ENCODE data around the gene ZNF367. TPM values are rescaled to one million over a fixed set of nuclear protein-coding genes. Genes with fewer than 3 reads are reported as not detected.
A peak's percentile ranks its signal among the peaks of the same experiment; 100 is the strongest.

ZNF367 gene
- total and polyA plus RNA-seq, 2 of the 4 experiments (the other 2 are of a cell fraction) = 1.1 to 2.7 TPM

GRCh38 chr9:96449845-96450612 is 31.9 kb upstream of the ZNF367 start, which contains the start of gene HABP4:
HABP4 (plus strand) TSS chr9:96450169; CDS start chr9:96450280, 111 bp downstream.
- peaks cover 10% of the 10 kb centered on the region for H3K9me1 ChIP-seq (ENCODE audit: insufficient read depth, low read length)
- peak within 1 kb of the TSS; percentile 66 for H4K91ac ChIP-seq (ENCODE audit: insufficient read depth, low read depth, low read length)
- H2AK9ac ChIP-seq (replicated peaks; ENCODE audit: low read depth, low read length, poor library complexity) = peak within 1 kb of the TSS; percentile 96
- peaks cover 5 to 32% of the 10 kb centered on the region in 2 experiments; a peak in 3 of 4 replicates for H3K79me1 ChIP-seq (ENCODE audit: low read depth in 1 of 2, low read length in 2 of 2)
- ATAC-seq (ENCODE audit: low read depth) (peak; percentile 96), DNase-seq (peak; percentile 91)
- H3K18ac ChIP-seq (ENCODE audit: low read depth, low read length) = peak within 1 kb of the TSS; percentile 12; the same call in 1 of the 2 replicates
- no peaks in the 10 kb centered on the region for H3K36me3 ChIP-seq (ENCODE audit: control insufficient read depth, insufficient read depth, low read length)
- peak within 1 kb of the TSS; percentile 83; the same call in 1 of the 2 replicates for H2BK120ac ChIP-seq (ENCODE audit: low read depth, low read length)
- peak within 1 kb of the TSS; percentile 98 for H2AFZ ChIP-seq (replicated peaks; ENCODE audit: low read length, poor library complexity)
- 0 out of 2 replicates have a peak within 1 kb of the TSS, but pooled peaks have one; percentile 5 for H4K5ac ChIP-seq (ENCODE audit: low read depth, low read length)
- intact Hi-C loops (cut with micrococcal nuclease) = loop anchor here (2.0 to 5.0 kb wide), 5 partner anchors 31 to 217 kb away; partner anchors contain the start of gene ZNF367
- no peak for TF ChIP-seq RFX5 (IDR thresholded peaks at IDR 0.05; ENCODE audit: low read depth, low read length)
- TF ChIP-seq MXI1 (IDR thresholded peaks at IDR 0.05; ENCODE audit: borderline replicate concordance, low read depth, low read length) = no peak; the same call in 1 of the 2 replicates
- no peak for TF ChIP-seq SMC3 (IDR thresholded peaks at IDR 0.05; ENCODE audit: low read depth, low read length)
- no peak for TF ChIP-seq FOS (IDR thresholded peaks at IDR 0.05; ENCODE audit: low read depth, low read length)
- peak; percentile 67 for TF ChIP-seq USF2 (IDR thresholded peaks at IDR 0.05; ENCODE audit: low read depth, low read length)
- no peak for TF ChIP-seq CHD1 (IDR thresholded peaks at IDR 0.05; ENCODE audit: low read depth, low read length)
- peak; percentile 91 for TF ChIP-seq BHLHE40 (IDR thresholded peaks at IDR 0.05; ENCODE audit: low read depth, low read length)
- TF ChIP-seq, protein P1, sequence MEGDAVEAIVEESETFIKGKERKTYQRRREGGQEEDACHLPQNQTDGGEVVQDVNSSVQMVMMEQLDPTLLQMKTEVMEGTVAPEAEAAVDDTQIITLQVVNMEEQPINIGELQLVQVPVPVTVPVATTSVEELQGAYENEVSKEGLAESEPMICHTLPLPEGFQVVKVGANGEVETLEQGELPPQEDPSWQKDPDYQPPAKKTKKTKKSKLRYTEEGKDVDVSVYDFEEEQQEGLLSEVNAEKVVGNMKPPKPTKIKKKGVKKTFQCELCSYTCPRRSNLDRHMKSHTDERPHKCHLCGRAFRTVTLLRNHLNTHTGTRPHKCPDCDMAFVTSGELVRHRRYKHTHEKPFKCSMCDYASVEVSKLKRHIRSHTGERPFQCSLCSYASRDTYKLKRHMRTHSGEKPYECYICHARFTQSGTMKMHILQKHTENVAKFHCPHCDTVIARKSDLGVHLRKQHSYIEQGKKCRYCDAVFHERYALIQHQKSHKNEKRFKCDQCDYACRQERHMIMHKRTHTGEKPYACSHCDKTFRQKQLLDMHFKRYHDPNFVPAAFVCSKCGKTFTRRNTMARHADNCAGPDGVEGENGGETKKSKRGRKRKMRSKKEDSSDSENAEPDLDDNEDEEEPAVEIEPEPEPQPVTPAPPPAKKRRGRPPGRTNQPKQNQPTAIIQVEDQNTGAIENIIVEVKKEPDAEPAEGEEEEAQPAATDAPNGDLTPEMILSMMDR (conservative IDR thresholded peaks at IDR 0.05; ENCODE audit: low read depth, low read length) = no peak
- TF ChIP-seq MAZ (IDR thresholded peaks at IDR 0.05; ENCODE audit: borderline replicate concordance, low read depth, low read length) = peak; percentile 85; the same call in 1 of the 2 replicates
- peak; percentile 76 for TF ChIP-seq POLR2A (IDR thresholded peaks at IDR 0.05; ENCODE audit: low read depth, low read length)
- H3K4me2 ChIP-seq (ENCODE audit: low read depth, low read length) = peak within 1 kb of the TSS; percentile 85
- H3K56ac ChIP-seq (ENCODE audit: extremely low read depth, insufficient read depth, low read length) = peak within 1 kb of the TSS; percentile 11; the same call in 1 of the 2 replicates
- ChIA-PET CTCF (interaction anchor here (1.4 kb wide), 1 partner anchor 65 kb away, joined by 3 read pairs; no protein-coding TSS in a partner anchor), POLR2A (ENCODE audit: unreplicated experiment) (no interaction called here)
- peak within 1 kb of the TSS; percentile 99 for H3K23ac ChIP-seq (ENCODE audit: low read depth, low read length)
- peak within 1 kb of the TSS; percentile 88 for H3K4ac ChIP-seq (ENCODE audit: low read depth, low read length)
- H4K20me1 ChIP-seq (ENCODE audit: insufficient read depth, low read length) = peaks cover 6% of the 10 kb centered on the region; the same call in 1 of the 2 replicates
- H2AK5ac ChIP-seq (ENCODE audit: low read depth, low read length) = no peak within 1 kb of the TSS
- peak within 1 kb of the TSS; percentile 26; the same call in 1 of the 3 replicates for H2BK15ac ChIP-seq (ENCODE audit: low read depth, low read length)
- H3K4me1 ChIP-seq (ENCODE audit: control insufficient read depth, insufficient read depth, low read length) = peaks cover 5% of the 10 kb centered on the region; the same call in 1 of the 2 replicates
- in situ Hi-C loops (cut with MboI; ENCODE audit: low sequenced_read_pairs) = no loop called here
- H2BK5ac ChIP-seq (ENCODE audit: low read depth, low read length, poor library complexity, severe bottlenecking) = peak within 1 kb of the TSS; percentile 74
- peak within 1 kb of the TSS; percentile 5 to 93; a peak in 2 of 4 replicates for H4K8ac ChIP-seq (ENCODE audit: low read depth in 2 of 2, low read length in 2 of 2)
- no peaks in the 10 kb centered on the region for H3K9me3 ChIP-seq (ENCODE audit: control insufficient read depth, insufficient read depth, low read length)
- WGBS, 2 experiments (ENCODE audit: extremely low coverage in 2 of 2, insufficient read length in 1 of 2) = 0% methylated on average over 69 of the region's 108 CpGs; no CpG with 5 or more reads in 1 of the 2 experiments
- BruUV-seq (replicated peaks) = no TSS peak
- H2BK20ac ChIP-seq (ENCODE audit: low read depth, low read length) = peak within 1 kb of the TSS; percentile 84; the same call in 1 of the 2 replicates
- no peaks in the 10 kb centered on the region for H3K27me3 ChIP-seq (ENCODE audit: control insufficient read depth, insufficient read depth, low read length)
- peak within 1 kb of the TSS; percentile 97 for H3K14ac ChIP-seq (replicated peaks; ENCODE audit: low read depth, low read length)
- H3K9ac ChIP-seq (ENCODE audit: low read depth, low read length) = peak within 1 kb of the TSS; percentile 77
- dilution Hi-C loops (cut with HindIII; ENCODE audit: low sequenced_read_pairs, unreplicated experiment) = no loop called here
- H3K27ac ChIP-seq (ENCODE audit: insufficient read depth, low read length) = peak within 1 kb of the TSS; percentile 74
- peak within 1 kb of the TSS; percentile 97 for H3K4me3 ChIP-seq (ENCODE audit: insufficient read depth, low read depth, low read length)

Data from IMR-90 (cell line).